Sigmoid colon (tissue), 7 donors: ENCODE measurements around the gene C8A. TPM values are rescaled to one million over a fixed set of nuclear protein-coding genes. Genes with fewer than 3 reads are reported as not detected.

Source experiments
- DNase-seq: peaks from one replicate; pipeline ENCODE4 v3.0.0-alpha.2; 2019
- H3K27ac ChIP-seq, 4 donors: fragments of 200-600 bp; sonication (generic); one replicate each; pipeline ENCODE4 v1.5.1; 2016 to 2019; ENCODE audit warnings: mild to moderate bottlenecking in 1 of 4
- H3K27me3 ChIP-seq, 3 donors: fragments of 200-600 bp; sonication (generic); one replicate each; pipeline ENCODE4 v1.5.1; 2019; ENCODE audit warnings: mild to moderate bottlenecking in 1 of 3
- H3K36me3 ChIP-seq, 4 donors: fragments of 200-600 bp; sonication (generic); one replicate each; pipeline ENCODE4 v1.5.1; 2016 to 2019
- H3K4me1 ChIP-seq, 4 donors: fragments of 200-600 bp; sonication (generic); one replicate each; pipeline ENCODE4 v1.5.1; 2017 to 2019
- H3K4me3 ChIP-seq, 4 donors: fragments of 200-600 bp; sonication (generic); one replicate each; pipeline ENCODE4 v1.5.1; 2017 to 2019; ENCODE audit warnings: mild to moderate bottlenecking in 2 of 4, moderate library complexity in 1 of 4
- H3K9me3 ChIP-seq, 4 donors: fragments of 200-600 bp in 3 of 4; sonication (generic) in 3 of 4; one replicate each; pipeline versions ENCODE4 v1.5.1 to v1.6.1; 2013 to 2019
- EP300 ChIP-seq, 4 donors: sonication (generic); formaldehyde crosslinking; IDR thresholded peaks; one replicate each; pipeline ENCODE4 v1.6.1; 2017; ENCODE audit warnings: antibody characterized with exemption in 4 of 4
- POLR2A ChIP-seq, 2 donors: fragments of 450-650 bp; IDR thresholded peaks; one replicate each; pipeline ENCODE4 v1.6.1; 2016; ENCODE audit warnings: antibody characterized with exemption in 2 of 2, mild to moderate bottlenecking in 2 of 2, moderate library complexity in 2 of 2
- POLR2AphosphoS5 ChIP-seq, 4 donors: sonication (generic); formaldehyde crosslinking; IDR thresholded peaks; one replicate each; pipeline ENCODE4 v1.6.1; 2017; ENCODE audit warnings: antibody characterized with exemption in 4 of 4
- WGBS, 2 donors: extraction: QIAGEN DNeasy Blood & Tissue Kit; methylation state at CpG; one replicate each; pipeline ENCODE4 v1.1.7; 2013; 5-methylcytosine and 5-hydroxymethylcytosine counted together
- intact Hi-C: fragments of 100-400 bp; cut with DNase I; formaldehyde crosslinking; loops from one replicate; pipeline ENCODE4 v1.15.1; 2023
- polyA plus RNA-seq, 3 donors: library from polyadenylated mRNA; stranded (reverse); fragments of 200-250 nt; gene quantifications; one replicate each; pipeline ENCODE4 v1.2.3, GENCODE V29; 2013
- total RNA-seq, 4 donors: library from RNA; depleted of rRNA; stranded (reverse); fragments of >200 nt; gene quantifications; one replicate each; pipeline ENCODE4 v1.1.0, GENCODE V29; 2016
- TF ChIP-seq, protein P1 (sequence below), 4 experiments: fragments of 450-650 bp in 3 of 4; fragments of 200-600 bp in 1 of 4; IDR thresholded peaks; one replicate each; pipeline ENCODE4 v1.5.1; 2016 to 2019; ENCODE audit warnings: antibody characterized with exemption in 4 of 4, mild to moderate bottlenecking in 3 of 4, moderate library complexity in 2 of 4
- donor health status: healthy with polysubstance abuse.
- donor health status: Bipolar disorder and iron deficiency.
- donor health status: healthy.

Gene C8A
- total and polyA plus RNA-seq, 7 donors = not detected

DNA sequence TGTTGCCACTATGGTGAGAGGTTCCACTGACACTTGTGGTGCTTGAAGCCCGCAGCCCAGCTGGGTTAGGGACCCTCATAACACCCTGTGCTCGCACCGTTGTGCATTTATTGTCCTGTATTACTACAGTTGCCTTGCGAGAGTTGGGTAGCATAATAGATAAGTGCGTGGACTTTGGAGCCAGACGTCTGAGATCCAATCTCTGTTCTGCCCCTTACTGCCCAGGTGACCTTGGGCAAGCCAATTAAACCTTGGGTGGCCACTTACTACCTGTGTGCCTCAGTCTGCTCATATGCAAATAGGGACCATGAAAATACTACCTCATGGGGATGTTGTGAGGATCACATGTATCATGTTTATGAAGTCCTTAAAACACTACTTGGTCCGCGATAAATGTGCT is 97.9 kb downstream of the C8A start:
- Histone ChIP-seq H3K4me3 (no peak overlapping the region), H3K27ac (no peak overlapping the region), H3K36me3 (no peaks in the 10 kb centered on the region), H3K27me3 (no peaks in the 10 kb centered on the region), H3K4me1 (no peaks in the 10 kb centered on the region), H3K9me3 (no peaks in the 10 kb centered on the region)
- WGBS, 2 donors = 44 to 79% methylated on average over 8 of the region's 8 CpGs
- intact Hi-C loops = no loop called here
- TF ChIP-seq, protein P1, sequence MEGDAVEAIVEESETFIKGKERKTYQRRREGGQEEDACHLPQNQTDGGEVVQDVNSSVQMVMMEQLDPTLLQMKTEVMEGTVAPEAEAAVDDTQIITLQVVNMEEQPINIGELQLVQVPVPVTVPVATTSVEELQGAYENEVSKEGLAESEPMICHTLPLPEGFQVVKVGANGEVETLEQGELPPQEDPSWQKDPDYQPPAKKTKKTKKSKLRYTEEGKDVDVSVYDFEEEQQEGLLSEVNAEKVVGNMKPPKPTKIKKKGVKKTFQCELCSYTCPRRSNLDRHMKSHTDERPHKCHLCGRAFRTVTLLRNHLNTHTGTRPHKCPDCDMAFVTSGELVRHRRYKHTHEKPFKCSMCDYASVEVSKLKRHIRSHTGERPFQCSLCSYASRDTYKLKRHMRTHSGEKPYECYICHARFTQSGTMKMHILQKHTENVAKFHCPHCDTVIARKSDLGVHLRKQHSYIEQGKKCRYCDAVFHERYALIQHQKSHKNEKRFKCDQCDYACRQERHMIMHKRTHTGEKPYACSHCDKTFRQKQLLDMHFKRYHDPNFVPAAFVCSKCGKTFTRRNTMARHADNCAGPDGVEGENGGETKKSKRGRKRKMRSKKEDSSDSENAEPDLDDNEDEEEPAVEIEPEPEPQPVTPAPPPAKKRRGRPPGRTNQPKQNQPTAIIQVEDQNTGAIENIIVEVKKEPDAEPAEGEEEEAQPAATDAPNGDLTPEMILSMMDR (IDR thresholded peaks at IDR 0.05) = no peak
- no peak for TF ChIP-seq POLR2A (IDR thresholded peaks at IDR 0.05)
- TF ChIP-seq EP300 (IDR thresholded peaks at IDR 0.05) = no peak
- TF ChIP-seq POLR2AphosphoS5 (IDR thresholded peaks at IDR 0.05) = no peak
- no peak for DNase-seq

DNA sequence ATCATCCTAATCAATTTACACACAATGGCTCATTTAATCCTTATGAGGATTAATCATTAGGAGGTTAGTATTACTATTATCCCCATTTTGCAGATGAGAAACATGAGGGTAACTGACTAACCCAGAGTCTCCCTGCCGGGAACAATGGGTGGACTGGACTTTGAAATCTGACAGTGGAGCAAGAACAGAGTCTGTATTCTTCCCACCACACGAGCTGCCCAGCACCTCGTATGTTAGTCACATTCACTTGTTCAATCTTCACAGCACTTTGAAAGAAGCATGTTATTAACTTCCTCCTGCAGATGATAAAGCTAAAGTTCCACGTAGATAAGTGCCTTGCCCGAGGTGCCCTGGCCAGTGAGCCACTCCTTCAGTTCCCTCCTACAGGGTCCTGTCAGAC is 98.8 kb downstream of the C8A start:
- no peaks in the 10 kb centered on the region for H3K9me3 ChIP-seq
- WGBS, 2 donors = 35 to 55% methylated on average over 5 of the region's 5 CpGs
- intact Hi-C loops = no loop called here
- TF ChIP-seq POLR2AphosphoS5 (IDR thresholded peaks at IDR 0.05) (no peak), EP300 (IDR thresholded peaks at IDR 0.05) (no peak), POLR2A (IDR thresholded peaks at IDR 0.05) (no peak)
- TF ChIP-seq, protein P1 (IDR thresholded peaks at IDR 0.05) = no peak
- H3K36me3 ChIP-seq = no peaks in the 10 kb centered on the region
- no peak for DNase-seq
- no peak overlapping the region for H3K27ac ChIP-seq
- H3K4me3 ChIP-seq = no peak overlapping the region
- H3K4me1 ChIP-seq = no peaks in the 10 kb centered on the region
- H3K27me3 ChIP-seq = no peaks in the 10 kb centered on the region

DNA sequence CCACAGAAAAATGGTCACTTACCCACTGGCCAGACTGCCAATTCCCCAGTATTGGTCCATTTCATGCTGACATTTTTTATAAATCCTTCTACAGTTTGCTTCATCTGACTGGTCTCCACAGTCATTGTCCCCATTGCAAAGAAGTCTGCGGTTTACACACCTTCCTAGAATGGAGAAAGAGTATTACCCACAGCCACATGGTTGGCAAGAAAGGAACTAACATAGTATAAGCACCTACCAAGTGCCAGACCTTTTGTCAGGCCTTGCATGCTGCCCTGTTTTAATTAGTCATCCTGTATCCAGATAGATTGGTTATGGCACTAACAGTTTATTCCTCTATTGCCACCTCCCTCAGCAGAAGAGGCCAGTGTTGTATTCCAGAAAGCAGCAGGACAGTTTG is 100.1 kb downstream of the C8A start:
- Histone ChIP-seq H3K36me3 (no peaks in the 10 kb centered on the region), H3K27me3 (no peaks in the 10 kb centered on the region), H3K9me3 (no peaks in the 10 kb centered on the region), H3K4me1 (no peaks in the 10 kb centered on the region), H3K4me3 (no peak overlapping the region), H3K27ac (no peak overlapping the region)
- WGBS, 2 donors = 83 to 92% methylated on average over 1 of the region's 1 CpG
- intact Hi-C loops = no loop called here
- TF ChIP-seq, protein P1 (IDR thresholded peaks at IDR 0.05) = no peak
- TF ChIP-seq POLR2AphosphoS5 (IDR thresholded peaks at IDR 0.05) = no peak
- no peak for TF ChIP-seq POLR2A (IDR thresholded peaks at IDR 0.05)
- no peak for TF ChIP-seq EP300 (IDR thresholded peaks at IDR 0.05)
- DNase-seq = no peak

DNA sequence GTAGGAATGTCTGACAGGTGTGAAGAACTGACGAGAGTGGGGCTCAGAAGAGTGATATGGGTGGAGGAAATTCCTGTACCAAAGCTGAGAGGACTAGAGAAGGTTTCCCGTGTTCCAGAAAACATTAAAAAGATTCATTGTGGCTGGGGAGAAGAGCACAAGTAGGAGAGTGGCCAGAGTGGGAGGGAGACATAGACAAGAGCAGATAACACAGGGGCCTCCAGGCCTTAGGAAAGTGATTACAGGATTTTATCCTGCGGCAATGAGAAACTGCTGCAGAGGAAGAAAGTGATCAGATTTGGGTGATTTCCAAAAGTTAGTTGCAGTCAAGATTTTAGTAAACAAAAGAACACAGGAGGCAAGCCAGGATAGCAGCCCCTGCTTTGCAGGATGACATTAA is 103.3 kb downstream of the C8A start:
- H3K4me1 ChIP-seq = no peaks in the 10 kb centered on the region
- H3K36me3 ChIP-seq = no peaks in the 10 kb centered on the region
- no peak overlapping the region for H3K4me3 ChIP-seq
- no peaks in the 10 kb centered on the region for H3K9me3 ChIP-seq
- TF ChIP-seq POLR2AphosphoS5 (IDR thresholded peaks at IDR 0.05) = no peak
- no peak overlapping the region for H3K27ac ChIP-seq
- no peak for DNase-seq
- 33 to 58% methylated on average over 3 of the region's 3 CpGs for WGBS, 2 donors
- no peaks in the 10 kb centered on the region for H3K27me3 ChIP-seq
- intact Hi-C loops = no loop called here

DNA sequence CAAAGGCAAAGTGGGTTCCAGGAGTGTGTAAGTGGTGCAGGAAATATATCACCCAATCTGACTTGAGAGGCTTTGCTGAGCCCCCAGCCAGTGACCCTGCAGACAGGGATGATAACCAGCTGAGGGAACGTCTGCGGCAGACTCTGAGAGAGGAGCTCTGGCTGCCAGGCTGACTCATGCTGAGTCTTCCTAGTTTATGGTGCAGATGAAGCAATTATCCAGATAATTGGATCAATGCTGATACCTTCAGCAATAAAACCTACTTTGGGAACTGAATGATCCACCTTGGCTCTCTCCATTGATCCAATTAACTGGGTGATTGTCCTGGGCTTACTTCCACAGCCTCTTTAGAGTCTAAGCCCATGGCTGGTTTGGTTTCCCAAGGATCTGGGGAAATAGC is 103.9 kb downstream of the C8A start:
- intact Hi-C loops = no loop called here
- WGBS, 2 donors = 44 to 56% methylated on average over 2 of the region's 2 CpGs
- Histone ChIP-seq H3K9me3 (no peaks in the 10 kb centered on the region), H3K27ac (no peak overlapping the region), H3K27me3 (no peaks in the 10 kb centered on the region), H3K36me3 (no peaks in the 10 kb centered on the region), H3K4me3 (no peak overlapping the region), H3K4me1 (no peaks in the 10 kb centered on the region)
- no peak for DNase-seq
- TF ChIP-seq EP300 (IDR thresholded peaks at IDR 0.05) = no peak
- TF ChIP-seq, protein P1 (IDR thresholded peaks at IDR 0.05) = no peak
- TF ChIP-seq POLR2A (IDR thresholded peaks at IDR 0.05) = no peak
- TF ChIP-seq POLR2AphosphoS5 (IDR thresholded peaks at IDR 0.05) = no peak
